DOHH2 (cell line): Measurements from ENCODE around the gene CRTC2.
"Not testable (repeated sequence)": the region's sequence is repeated elsewhere in the genome, so short reads cannot be mapped to it uniquely, and the experiment has no call there.

Experiments
- H3F3A ChIP-seq: fragments of 200-600 bp; sonication (generic), shearing (Covaris generic); 2 replicates; pipeline ENCODE4 v1.6.0; 2016; ENCODE audit warnings: antibody characterized with exemption, mild to moderate bottlenecking; ENCODE audit not compliant: control insufficient read depth, insufficient read depth
- H3K27ac ChIP-seq: fragments of 200-600 bp; sonication (generic); 2 replicates; pipeline ENCODE4 v1.5.1; 2014; ENCODE audit warnings: low read depth, mild to moderate bottlenecking, low read length, moderate library complexity
- H3K27me3 ChIP-seq: fragments of 200-600 bp; sonication (generic); 2 replicates; pipeline ENCODE4 v1.6.1; 2014; ENCODE audit warnings: mild to moderate bottlenecking, low read length, mixed read lengths; ENCODE audit not compliant: control insufficient read depth
- H3K36me3 ChIP-seq: fragments of 200-600 bp; sonication (generic); 2 replicates; pipeline ENCODE4 v1.6.1; 2014; ENCODE audit warnings: mild to moderate bottlenecking, low read length, moderate library complexity, mixed read lengths; ENCODE audit not compliant: control insufficient read depth
- H3K4me1 ChIP-seq: fragments of 200-600 bp; sonication (generic); 2 replicates; pipeline ENCODE4 v1.6.1; 2014; ENCODE audit warnings: mild to moderate bottlenecking, low read length, mixed read lengths; ENCODE audit not compliant: control insufficient read depth
- H3K4me2 ChIP-seq: fragments of 200-600 bp; sonication (generic); 2 replicates; pipeline ENCODE4 v1.6.0; 2014; ENCODE audit warnings: mild to moderate bottlenecking, low read length, moderate library complexity
- H3K4me3 ChIP-seq: fragments of 200-600 bp; sonication (generic); 2 replicates; pipeline ENCODE4 v1.5.1; 2014; ENCODE audit warnings: mild to moderate bottlenecking, low read length, mixed read lengths
- H3K79me2 ChIP-seq: fragments of 200-600 bp; sonication (generic); 2 replicates; pipeline ENCODE4 v1.6.1; 2014; ENCODE audit warnings: mild to moderate bottlenecking, low read length, mixed read lengths; ENCODE audit not compliant: control insufficient read depth
- H3K9me2 ChIP-seq: fragments of 200-600 bp; sonication (generic); replicated peaks from 2 replicates; pipeline ENCODE4 v1.6.1; 2014; ENCODE audit warnings: mild to moderate bottlenecking, low read length, mixed read lengths; ENCODE audit not compliant: control insufficient read depth
- H3K9me3 ChIP-seq: fragments of 200-600 bp; sonication (generic); 2 replicates; pipeline ENCODE4 v1.6.1; 2014; ENCODE audit warnings: antibody characterized with exemption, low read length, mixed read lengths; ENCODE audit not compliant: control insufficient read depth, insufficient read depth
- H4K20me1 ChIP-seq: fragments of 200-600 bp; sonication (generic); 2 replicates; pipeline ENCODE4 v1.6.0; 2014; ENCODE audit warnings: low read depth, mild to moderate bottlenecking, antibody characterized with exemption, low read length, moderate library complexity; ENCODE audit not compliant: control insufficient read depth, insufficient read depth
- CTCF ChIP-seq: fragments of 200-600 bp; sonication (generic); IDR thresholded peaks from one replicate; pipeline ENCODE4 v1.5.1; 2014; ENCODE audit warnings: antibody characterized with exemption, mild to moderate bottlenecking, low read depth, low read length; ENCODE audit not compliant: poor library complexity, severe bottlenecking
- EZH2phosphoT487 ChIP-seq: fragments of 200-600 bp; sonication (generic); IDR thresholded peaks from 2 replicates; pipeline ENCODE4 v1.6.1; 2017; ENCODE audit warnings: borderline replicate concordance, mild to moderate bottlenecking, antibody characterized with exemption, low read length, moderate library complexity, mixed read lengths

Gene CRTC2

DNA sequence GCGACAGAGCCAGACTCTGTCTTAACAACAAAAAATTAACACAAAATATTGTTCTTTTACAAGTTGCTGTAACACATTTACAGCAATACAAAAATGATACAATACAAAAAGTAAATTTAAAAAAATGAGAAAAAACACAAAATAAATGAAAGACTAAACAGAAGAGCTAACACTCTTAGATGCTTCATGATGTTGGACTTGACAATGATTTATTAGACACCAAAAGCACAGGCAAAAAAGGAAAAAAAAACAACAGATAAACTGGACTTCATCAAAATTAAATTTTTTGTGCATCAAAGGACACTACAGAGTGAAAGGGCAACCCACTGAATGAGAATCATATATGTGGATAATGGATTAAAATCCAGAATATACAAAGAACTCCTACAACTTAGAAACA lies 52.0 kb downstream of the CRTC2 start:
- H3K4me3 ChIP-seq: no peak overlapping the region
- H3F3A ChIP-seq: no peaks in the 10 kb centered on the region
- H3K27me3 ChIP-seq: no peaks in the 10 kb centered on the region
- no peak for TF ChIP-seq EZH2phosphoT487
- peaks cover 12% of the 10 kb centered on the region for H3K4me1 ChIP-seq
- peaks cover 99% of the 10 kb centered on the region for H3K79me2 ChIP-seq
- no peaks in the 10 kb centered on the region for H3K9me3 ChIP-seq
- H3K9me2 ChIP-seq: no peaks in the 10 kb centered on the region
- peaks cover 31% of the 10 kb centered on the region for H3K36me3 ChIP-seq
- peaks cover 20% of the 10 kb centered on the region; the same call in 1 of the 2 replicates for H4K20me1 ChIP-seq
- H3K4me2 ChIP-seq: no peak overlapping the region
- no peak overlapping the region for H3K27ac ChIP-seq

DNA sequence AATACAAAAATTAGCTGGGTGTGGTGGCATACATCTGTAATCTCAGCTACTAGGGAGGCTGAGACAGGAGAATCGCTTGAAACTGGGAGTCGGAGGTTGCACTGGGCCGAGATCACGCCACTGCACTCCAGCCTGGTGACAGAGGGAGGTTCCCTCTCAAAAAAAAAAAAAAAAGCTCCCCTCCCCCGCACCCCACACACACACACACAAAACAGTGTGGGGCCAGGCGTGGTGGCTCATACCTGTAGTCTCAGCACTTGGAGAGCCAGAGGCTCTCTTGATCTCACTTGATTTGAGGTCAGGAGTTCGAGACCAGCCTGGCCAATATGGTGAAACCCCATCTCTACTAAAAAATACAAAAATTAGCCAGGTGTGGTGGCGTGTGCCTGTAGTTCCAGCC lies 52.5 kb downstream of the CRTC2 start:
- Histone ChIP-seq H4K20me1 (peaks cover 18% of the 10 kb centered on the region; the same call in 1 of the 2 replicates), H3K4me1 (peaks cover 12% of the 10 kb centered on the region), H3K36me3 (peaks cover 30% of the 10 kb centered on the region), H3K79me2 (peaks cover 99% of the 10 kb centered on the region)
- not testable (repeated sequence) for H3K27me3 ChIP-seq, H3F3A ChIP-seq, H3K4me3 ChIP-seq, H3K9me2 ChIP-seq, H3K9me3 ChIP-seq, H3K4me2 ChIP-seq, H3K27ac ChIP-seq

DNA sequence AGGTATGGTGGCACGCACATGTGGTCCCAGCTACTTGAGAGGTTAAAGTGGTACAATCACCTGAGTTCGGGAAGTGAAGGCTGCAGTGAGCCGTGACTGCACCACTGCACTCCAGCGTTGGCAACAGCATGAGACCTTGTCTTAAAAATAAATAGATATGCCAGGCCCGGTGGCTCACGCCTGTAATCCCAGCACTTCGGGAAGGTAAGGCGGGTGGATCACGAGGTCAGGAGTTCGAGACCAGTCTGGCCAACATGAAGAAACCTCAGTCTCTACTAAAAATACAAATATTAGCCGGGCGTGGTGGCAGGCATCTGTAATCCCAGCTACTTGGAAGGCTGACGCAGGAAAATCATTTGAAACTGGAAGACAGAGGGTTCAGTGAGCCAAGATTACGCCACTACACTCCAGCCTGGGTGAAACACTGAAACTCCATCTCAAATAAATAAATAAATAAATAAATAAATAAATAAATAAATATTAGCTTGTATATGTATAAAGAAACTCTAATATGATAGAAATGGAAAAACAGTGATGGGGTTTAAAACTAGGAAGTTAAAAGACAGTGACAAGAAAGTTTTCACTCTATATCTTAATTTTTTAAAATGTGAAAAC lies 54.5 kb downstream of the CRTC2 start:
- no peaks in the 10 kb centered on the region for H3K9me3 ChIP-seq
- no peaks in the 10 kb centered on the region for H3K9me2 ChIP-seq
- H3K4me1 ChIP-seq: peaks cover 12% of the 10 kb centered on the region
- H3F3A ChIP-seq: no peaks in the 10 kb centered on the region
- no peak overlapping the region for H3K4me2 ChIP-seq
- TF ChIP-seq EZH2phosphoT487 (no peak), CTCF (no peak)
- H3K4me3 ChIP-seq: no peak overlapping the region
- peaks cover 36% of the 10 kb centered on the region for H3K36me3 ChIP-seq
- peaks cover 16% of the 10 kb centered on the region for H4K20me1 ChIP-seq
- H3K27ac ChIP-seq: no peak overlapping the region
- peaks cover 99% of the 10 kb centered on the region for H3K79me2 ChIP-seq
- H3K27me3 ChIP-seq: no peaks in the 10 kb centered on the region

DNA sequence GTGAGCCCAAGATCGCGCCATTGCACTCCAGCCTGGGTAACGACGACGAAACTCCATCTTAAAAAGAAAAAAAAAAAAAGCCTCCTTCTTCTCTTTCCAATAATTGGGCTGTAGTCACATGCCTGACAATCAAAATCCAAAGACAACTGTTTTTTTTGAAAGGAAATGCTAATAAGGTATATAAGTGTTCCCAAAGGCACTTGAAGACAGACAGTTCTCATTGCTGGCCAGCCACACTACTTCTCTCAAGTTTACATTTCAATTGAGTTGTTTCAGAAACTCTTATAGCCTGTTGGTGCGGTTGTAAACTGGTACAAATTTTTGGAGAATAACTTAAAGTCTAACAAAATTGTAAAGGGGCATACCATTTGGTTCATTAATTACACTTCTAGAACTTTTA lies 58.9 kb downstream of the CRTC2 start:
- Histone ChIP-seq H3K9me2 (no peaks in the 10 kb centered on the region), H3K4me3 (no peak overlapping the region), H3K4me1 (peaks cover 30% of the 10 kb centered on the region), H3K79me2 (peaks cover 96% of the 10 kb centered on the region), H3K9me3 (no peaks in the 10 kb centered on the region), H3K27me3 (no peaks in the 10 kb centered on the region), H3K27ac (no peak overlapping the region), H3K4me2 (no peak overlapping the region), H3F3A (no peaks in the 10 kb centered on the region), H3K36me3 (peaks cover 37% of the 10 kb centered on the region), H4K20me1 (peaks cover 10% of the 10 kb centered on the region)
- TF ChIP-seq CTCF (no peak), EZH2phosphoT487 (no peak)
